ENCODE data around the gene FKBP14.

FKBP14 gene

GRCh38 chr7:30032310-30033125 is 6.0 kb upstream of the FKBP14 start:
- no peak for DNase-seq

- DNase-seq: no peak
These were observed 3.2 kb upstream of the FKBP14 start for GRCh38 chr7:30029696-30030095.

GRCh38 chr7:30028749-30029635 is 2.5 kb upstream of the FKBP14 start:
- DNase-seq: peak; percentile 11

- peak; percentile 85 for DNase-seq
These were observed 1.8 kb upstream of the FKBP14 start, which contains the start of gene PLEKHA8 for GRCh38 chr7:30028216-30028748. TSS of gene PLEKHA8 (plus strand) at chr7:30028412. CDS start at chr7:30028763, 351 bp downstream.

GRCh38 chr7:30027740-30028215 is 1.3 kb upstream of the FKBP14 start:
- no peak for DNase-seq

- peak; percentile 13 for DNase-seq
These were observed 559 bp upstream of the FKBP14 start for GRCh38 chr7:30027065-30027456.

GRCh38 chr7:30023524-30023923 is 3.0 kb downstream of the FKBP14 start:
- no peak for DNase-seq

GRCh38 chr7:30022991-30023390 is 3.5 kb downstream of the FKBP14 start:
- DNase-seq: no peak

- no peak for DNase-seq
These were observed 6.0 kb downstream of the FKBP14 start for GRCh38 chr7:30020535-30020934.

GRCh38 chr7:30019960-30020359 is 6.5 kb downstream of the FKBP14 start:
- no peak for DNase-seq

GRCh38 chr7:30019387-30019786 is 7.1 kb downstream of the FKBP14 start:
- no peak for DNase-seq

GRCh38 chr7:30018451-30018850 is 8.1 kb downstream of the FKBP14 start:
- DNase-seq: no peak

- DNase-seq: no peak
These were observed 13.7 kb downstream of the FKBP14 start for GRCh38 chr7:30012757-30013156.

- DNase-seq: no peak
These were observed 16.5 kb downstream of the FKBP14 start for GRCh38 chr7:30010021-30010420.

- DNase-seq: no peak
These were observed 21.0 kb downstream of the FKBP14 start for GRCh38 chr7:30005464-30005863.

- DNase-seq: no peak
These were observed 23.4 kb downstream of the FKBP14 start for GRCh38 chr7:30003098-30003497.

- no peak for DNase-seq
These were observed 24.5 kb downstream of the FKBP14 start for GRCh38 chr7:30001998-30002397.

GRCh38 chr7:29998489-29998888 is 28.0 kb downstream of the FKBP14 start:
- DNase-seq: no peak

GRCh38 chr7:29996321-29996720 is 30.2 kb downstream of the FKBP14 start:
- DNase-seq: no peak

GRCh38 chr7:29995652-29996051 is 30.9 kb downstream of the FKBP14 start:
- DNase-seq: no peak

- no peak for DNase-seq
These were observed 33.4 kb downstream of the FKBP14 start for GRCh38 chr7:29993140-29993539.

GRCh38 chr7:29991937-29992336 is 34.6 kb downstream of the FKBP14 start:
- DNase-seq: no peak

GRCh38 chr7:29990931-29991330 is 35.6 kb downstream of the FKBP14 start:
- DNase-seq: no peak

All from activated CD4-positive, alpha-beta T cell treated with anti-CD3 and anti-CD28 coated beads, Interleukin-2, amount 50 U/mL, for 1 hour (primary cell).